Naive thymus-derived CD8-positive, alpha-beta T cell (primary cell): ENCODE data around the gene CLIC2. TPM values are rescaled to one million over a fixed set of nuclear protein-coding genes. Genes with fewer than 3 reads are reported as not detected.
"Not testable (repeated sequence)": the region's sequence is repeated elsewhere in the genome, so short reads cannot be mapped to it uniquely, and the experiment has no call there.

Experiments used
- ATAC-seq, 2 donors: fragments of 150-1000 bp; cut with Tn5 transposase in 1 of 2; sonication (Bioruptor Pico), chemical (Tn5 transposase) in 1 of 2; 1 replicate in 1 of 2; 2 replicates in 1 of 2; pipeline ENCODE4 v1.10.0; 2021; ENCODE audit warnings: mild to moderate bottlenecking in 2 of 2, moderate library complexity in 2 of 2
- POLR2A ChIA-PET: fragments of 350-600 bp; sonication (Branson Sonifier 250); formaldehyde crosslinking; loops from one replicate; lab custom pipeline; 2021; ENCODE audit warnings: antibody characterized with exemption; lab: Charles Lee
- DNase-seq, 10 donors: peaks; one replicate each; pipeline versions ENCODE4 v3.0.0 to v3.0.0-alpha.2; 2020 to 2022
- H3K27ac Mint-ChIP-seq, 10 donors: one replicate each; pipeline ENCODE4 v1.8.0; 2020 to 2022; ENCODE audit warnings: mild to moderate bottlenecking in 10 of 10, mixed read lengths in 10 of 10, moderate library complexity in 4 of 10, inconsistent platforms in 1 of 10
- H3K27me3 Mint-ChIP-seq, 5 donors: one replicate each; pipeline ENCODE4 v1.8.0; 2021 to 2022; ENCODE audit warnings: mixed read lengths in 5 of 5
- H3K36me3 Mint-ChIP-seq, 3 donors: one replicate each; pipeline ENCODE4 v1.8.0; 2020 to 2022; ENCODE audit warnings: mixed read lengths in 3 of 3, mild to moderate bottlenecking in 2 of 3, inconsistent platforms in 1 of 3
- H3K4me1 Mint-ChIP-seq, 4 donors: one replicate each; pipeline ENCODE4 v1.8.0; 2021 to 2022; ENCODE audit warnings: mixed read lengths in 4 of 4
- H3K4me3 Mint-ChIP-seq, 10 donors: one replicate each; pipeline ENCODE4 v1.8.0; 2020 to 2022; ENCODE audit warnings: mild to moderate bottlenecking in 10 of 10, mixed read lengths in 10 of 10, moderate library complexity in 6 of 10, inconsistent platforms in 1 of 10
- H3K9me3 Mint-ChIP-seq, 9 donors: one replicate each; pipeline ENCODE4 v1.8.0; 2020 to 2022; ENCODE audit warnings: mixed read lengths in 9 of 9, mild to moderate bottlenecking in 3 of 9, inconsistent platforms in 1 of 9, moderate library complexity in 1 of 9
- polyA plus RNA-seq, 3 donors: library from polyadenylated mRNA; unstranded; fragments of 300-500 nt; fragmentation: Illumina TruSeq; gene quantifications; one replicate each; pipeline ENCODE4 v1.2.3, GENCODE V29; 2021
- total RNA-seq, 8 experiments: library from RNA in 2 of 8; stranded (reverse) in 2 of 8; gene quantifications; one replicate each; pipeline ENCODE4 v1.2.3 and lab custom pipeline; 2021 to 2026

The CLIC2 gene
- total and polyA plus RNA-seq, 5 experiments from 2014 or later = 0.21 to 1.4 (median 0.53) TPM; not detected in 1

DNA sequence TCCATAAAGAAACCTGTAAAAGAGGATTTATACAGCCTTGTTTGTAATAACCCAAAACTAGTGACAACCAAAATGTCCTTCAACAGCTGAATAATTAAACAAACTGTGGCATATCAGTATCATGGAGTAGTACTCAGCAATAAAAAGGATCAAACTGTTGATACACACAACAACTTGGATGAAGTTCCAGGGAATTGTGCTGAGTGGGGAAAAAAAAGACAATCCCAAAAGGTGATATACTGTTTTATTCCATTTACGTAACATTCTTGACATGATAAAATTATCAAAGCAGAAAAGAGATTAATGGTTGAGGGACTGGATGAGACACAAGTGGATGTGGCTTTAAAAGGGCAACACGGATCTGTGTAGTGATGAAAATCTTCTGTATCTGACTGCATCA is 7.8 kb downstream of the CLIC2 start:
- POLR2A ChIA-PET = no interaction called here
- H3K27ac Mint-ChIP-seq = no peak overlapping the region
- H3K4me1 Mint-ChIP-seq = no peaks in the 10 kb centered on the region
- H3K9me3 Mint-ChIP-seq = peaks cover 0 to 13% (median 2%) of the 10 kb centered on the region in 9 donors
- no peak overlapping the region for H3K4me3 Mint-ChIP-seq
- H3K27me3 Mint-ChIP-seq = peaks cover 0 to 9% (median 4%) of the 10 kb centered on the region in 5 donors
- DNase-seq (no peak), ATAC-seq (no peak)
- H3K36me3 Mint-ChIP-seq = peaks cover 0 to 6% (median 0%) of the 10 kb centered on the region in 3 donors

DNA sequence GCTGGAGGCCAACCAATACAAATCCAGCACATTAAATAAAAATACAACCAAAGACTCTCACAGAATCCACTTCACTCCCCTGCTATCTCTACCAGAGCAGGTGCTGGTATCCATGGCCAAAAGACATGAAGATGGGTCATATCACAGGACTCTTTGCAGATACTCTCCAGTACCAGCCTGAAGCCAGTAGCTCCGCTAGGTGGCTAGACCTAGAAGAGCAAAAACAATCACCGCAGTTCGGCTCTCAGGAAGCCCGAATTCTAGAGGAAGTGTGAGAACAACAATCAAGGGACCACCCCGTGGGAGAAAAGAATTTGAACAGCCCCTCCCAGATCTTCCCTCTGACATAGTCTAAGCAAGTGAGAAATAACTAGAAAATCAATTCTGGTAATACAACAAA is 20.2 kb downstream of the CLIC2 start:
- Mint-ChIP-seq H3K36me3 (peaks cover 3 to 6% (median 5%) of the 10 kb centered on the region in 3 donors), H3K4me3 (no peak overlapping the region), H3K4me1 (peaks cover 0 to 2% (median 0%) of the 10 kb centered on the region in 4 donors), H3K27me3 (peaks cover 0 to 4% (median 0%) of the 10 kb centered on the region in 5 donors), H3K27ac (no peak overlapping the region), H3K9me3 (peaks cover 0 to 21% (median 3%) of the 10 kb centered on the region in 9 donors)
- POLR2A ChIA-PET = no interaction called here
- DNase-seq (no peak), ATAC-seq (no peak)

DNA sequence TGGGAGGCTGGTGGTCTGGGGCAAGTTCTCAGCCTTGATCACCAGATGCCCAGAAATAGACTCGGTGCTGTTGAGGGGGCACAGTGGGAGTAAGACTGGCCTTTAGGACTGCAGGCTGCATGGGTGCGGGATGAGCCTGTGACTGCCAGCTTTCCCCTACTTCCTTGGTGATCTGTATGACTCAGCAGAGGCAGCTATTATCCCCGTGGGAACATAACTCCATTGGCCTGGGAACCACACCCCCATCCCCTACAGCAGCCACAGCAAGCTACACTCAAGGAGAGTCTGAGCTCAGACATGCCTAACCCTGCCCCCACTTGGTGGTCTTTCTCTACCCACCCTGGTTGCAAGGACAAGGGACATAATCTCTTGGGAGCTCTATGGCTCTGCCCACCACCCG is 20.6 kb downstream of the CLIC2 start:
- Mint-ChIP-seq H3K4me1 (peaks cover 0 to 2% (median 0%) of the 10 kb centered on the region in 4 donors), H3K36me3 (peaks cover 3 to 6% (median 5%) of the 10 kb centered on the region in 3 donors), H3K27me3 (peaks cover 0 to 4% (median 0%) of the 10 kb centered on the region in 5 donors), H3K27ac (no peak overlapping the region), H3K4me3 (no peak overlapping the region), H3K9me3 (peaks cover 0 to 21% (median 3%) of the 10 kb centered on the region in 9 donors)
- POLR2A ChIA-PET = no interaction called here
- DNase-seq = no peak
- ATAC-seq = no peak

DNA sequence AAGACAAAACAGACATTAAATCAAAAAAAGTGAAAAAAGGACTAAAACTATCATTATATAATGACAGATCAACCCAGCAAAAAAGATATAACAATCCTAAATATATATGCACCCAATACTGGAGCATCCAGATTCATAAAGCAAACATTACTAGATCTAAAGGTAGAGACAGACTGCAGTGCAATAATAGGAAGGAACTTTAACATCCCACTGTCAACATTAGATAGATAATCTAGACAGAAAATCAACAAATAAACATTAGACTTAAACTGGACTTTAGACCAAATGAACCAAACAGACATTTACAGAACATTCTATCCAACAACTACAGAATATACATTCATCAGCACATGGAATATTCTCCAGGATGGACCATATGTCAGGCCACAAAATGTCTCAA is 40.6 kb downstream of the CLIC2 start:
- Mint-ChIP-seq H3K9me3 (no peaks in the 10 kb centered on the region), H3K4me1 (no peaks in the 10 kb centered on the region), H3K27me3 (no peaks in the 10 kb centered on the region), H3K4me3 (no peak overlapping the region), H3K27ac (no peak overlapping the region), H3K36me3 (peaks cover 0 to 3% (median 0%) of the 10 kb centered on the region in 3 donors)
- ATAC-seq = no peak
- POLR2A ChIA-PET = no interaction called here
- DNase-seq = no peak

DNA sequence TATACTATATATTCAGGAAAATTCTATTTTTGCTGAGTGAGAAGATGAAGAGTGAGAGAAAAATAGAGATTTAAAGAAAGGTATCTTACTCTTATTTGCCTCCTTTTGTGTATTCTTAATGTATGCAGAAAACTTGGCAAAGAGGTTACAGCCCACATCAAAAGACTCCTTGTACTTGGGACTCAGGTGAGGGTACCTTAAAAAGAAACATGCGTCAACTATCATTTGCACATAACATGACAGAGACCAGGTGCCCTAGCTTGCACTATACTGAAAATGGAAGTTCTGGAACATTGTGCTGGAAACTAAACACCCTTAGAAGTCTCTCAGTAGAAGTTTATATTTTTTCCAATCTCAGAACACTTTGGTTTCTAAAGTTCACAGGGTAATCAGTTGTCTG is 54.5 kb downstream of the CLIC2 start:
- Mint-ChIP-seq H3K27ac (no peak overlapping the region), H3K36me3 (no peaks in the 10 kb centered on the region), H3K4me1 (peaks cover 0 to 12% (median 5%) of the 10 kb centered on the region in 4 donors), H3K27me3 (no peaks in the 10 kb centered on the region), H3K9me3 (no peaks in the 10 kb centered on the region), H3K4me3 (no peak overlapping the region)
- peak in 2 of 10 donors; percentile 16 to 24 for DNase-seq
- peak; percentile 35 to 65 for ATAC-seq
- POLR2A ChIA-PET = no interaction called here

DNA sequence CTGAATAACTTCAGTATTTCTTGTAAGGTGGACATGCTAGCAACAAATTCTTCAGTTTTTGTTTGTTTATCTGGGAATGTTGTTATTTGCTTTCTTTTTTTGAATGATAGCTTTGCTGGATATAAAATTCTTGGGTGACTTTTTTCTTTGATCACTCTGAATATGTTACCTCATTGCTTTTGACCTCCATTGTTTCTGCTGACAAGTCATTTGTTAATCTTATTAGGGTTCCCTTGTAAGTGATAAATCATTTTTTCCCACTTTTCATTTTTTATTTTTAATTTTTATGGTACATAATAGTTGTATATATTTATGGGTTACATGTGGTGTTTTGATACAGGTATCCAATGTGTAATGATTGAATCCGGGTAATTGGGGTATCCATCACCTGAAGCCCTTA is 63.4 kb downstream of the CLIC2 start:
- no peak for DNase-seq
- Mint-ChIP-seq H3K4me3 (no peak overlapping the region), H3K4me1 (no peaks in the 10 kb centered on the region), H3K9me3 (peaks cover 0 to 12% (median 3%) of the 10 kb centered on the region in 9 donors), H3K36me3 (peaks cover 0 to 3% (median 0%) of the 10 kb centered on the region in 3 donors), H3K27me3 (no peaks in the 10 kb centered on the region), H3K27ac (no peak overlapping the region)
- no peak for ATAC-seq
- POLR2A ChIA-PET = no interaction called here

DNA sequence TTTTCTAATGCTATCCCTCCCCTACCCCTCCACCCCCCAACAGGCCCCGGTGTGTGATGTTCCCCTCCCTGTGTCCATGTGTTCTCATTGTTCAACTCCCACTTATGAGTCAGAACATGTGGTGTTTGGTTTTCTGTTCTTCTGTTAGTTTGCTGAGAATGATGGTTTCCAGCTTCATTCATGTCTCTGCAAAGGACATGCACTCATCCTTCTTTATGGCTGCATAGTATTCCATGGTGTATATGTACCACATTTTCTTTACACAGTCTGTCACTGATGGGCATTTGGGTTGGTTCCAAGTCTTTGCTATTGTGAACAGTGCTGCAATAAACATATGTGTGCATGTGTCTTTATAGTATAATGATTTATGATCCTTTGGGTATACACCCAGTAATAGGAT is 66.4 kb downstream of the CLIC2 start:
- H3K36me3 Mint-ChIP-seq, DNase-seq, ATAC-seq, H3K4me1 Mint-ChIP-seq, H3K4me3 Mint-ChIP-seq, POLR2A ChIA-PET, H3K27me3 Mint-ChIP-seq: not testable (repeated sequence)
- H3K27ac Mint-ChIP-seq = peak overlapping the region in 3 of 10 donors; percentile 31 to 68 (median 36)
- peaks cover 0 to 12% (median 3%) of the 10 kb centered on the region in 9 donors for H3K9me3 Mint-ChIP-seq

DNA sequence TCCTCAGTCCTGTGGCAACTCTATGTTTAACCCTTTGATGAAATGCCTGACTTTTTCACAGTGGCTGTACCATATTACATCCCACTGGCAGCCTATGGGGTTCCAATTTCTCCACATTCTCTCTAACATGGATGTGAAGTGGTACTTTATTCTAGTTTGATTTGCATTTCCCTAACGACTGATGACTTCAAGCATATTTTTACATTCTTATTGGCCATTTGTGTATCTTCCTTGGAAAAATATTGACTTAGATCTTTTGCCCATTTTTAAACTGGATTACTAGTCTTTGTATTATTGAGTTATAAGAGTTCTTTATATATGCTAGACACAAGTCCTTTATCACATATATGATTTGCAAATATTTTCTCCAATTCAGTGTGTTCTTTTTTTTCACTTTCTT is 68.0 kb downstream of the CLIC2 start:
- peaks cover 0 to 1% (median 0%) of the 10 kb centered on the region in 3 donors for H3K36me3 Mint-ChIP-seq
- ATAC-seq (no peak), DNase-seq (no peak)
- POLR2A ChIA-PET = no interaction called here
- peaks cover 0 to 20% (median 11%) of the 10 kb centered on the region in 4 donors for H3K4me1 Mint-ChIP-seq
- H3K4me3 Mint-ChIP-seq = no peak overlapping the region
- peaks cover 0 to 11% (median 2%) of the 10 kb centered on the region in 9 donors for H3K9me3 Mint-ChIP-seq
- H3K27ac Mint-ChIP-seq = peak overlapping the region in 3 of 10 donors; percentile 27 to 66 (median 58)
- H3K27me3 Mint-ChIP-seq = no peaks in the 10 kb centered on the region

DNA sequence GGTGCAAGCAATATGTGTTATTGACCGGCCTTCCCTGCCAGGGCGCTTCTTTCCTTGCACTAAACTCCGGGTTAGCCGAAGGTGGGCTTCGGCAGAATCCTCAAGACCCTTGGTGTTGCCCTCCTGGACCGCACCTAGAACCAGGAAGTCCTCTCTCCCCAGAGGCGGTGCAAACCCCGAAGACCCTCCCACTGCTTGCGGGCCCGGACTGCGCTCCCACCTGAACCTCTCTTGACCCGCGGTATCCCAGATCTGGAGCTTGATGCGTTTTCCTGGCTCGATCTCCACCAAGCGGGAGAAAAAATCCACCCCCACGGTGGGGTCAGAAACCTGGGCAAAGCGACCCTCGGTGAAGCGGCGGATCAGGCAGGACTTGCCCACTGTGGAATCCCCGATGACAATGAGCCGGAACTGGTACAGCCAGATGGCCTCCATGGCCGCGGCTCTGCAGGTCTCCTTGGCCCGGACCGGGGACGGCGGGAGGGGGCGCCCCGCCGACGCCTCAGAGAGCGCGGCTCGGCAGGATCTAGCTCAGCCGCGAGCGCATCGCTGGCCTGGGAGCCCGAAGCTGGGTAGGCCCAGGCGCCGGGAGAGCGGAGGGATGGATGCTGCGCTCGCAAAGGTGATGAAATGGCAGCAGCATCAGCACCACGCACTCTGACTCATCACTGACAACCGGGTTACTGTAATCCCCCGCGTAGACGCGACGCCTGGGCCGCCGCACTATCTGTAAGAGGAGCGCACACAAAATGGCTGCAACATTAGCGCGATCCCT is 70.4 kb downstream of the CLIC2 start, which contains the start of gene RAB39B:
Gene RAB39B, minus strand, starts transcription at position 638 of the 775 bp plus-strand sequence. Its CDS starts 203 bp downstream, at position 435.
- H3K4me1 Mint-ChIP-seq = peaks cover 5 to 29% (median 23%) of the 10 kb centered on the region in 4 donors
- peaks cover 0 to 3% (median 0%) of the 10 kb centered on the region in 9 donors for H3K9me3 Mint-ChIP-seq
- POLR2A ChIA-PET = interaction anchor here (1.0 to 1.1 kb wide), 2 partner anchors 47 to 76 kb away, joined by 4 to 7 read pairs; partner anchors contain the start of gene VBP1
- H3K27me3 Mint-ChIP-seq = no peaks in the 10 kb centered on the region
- H3K4me3 Mint-ChIP-seq = peak within 1 kb of the TSS; percentile 73 to 90 (median 76)
- ATAC-seq = peak; percentile 91
- peak; percentile 44 to 82 (median 62) for DNase-seq
- peak within 1 kb of the TSS; percentile 60 to 99 (median 90) for H3K27ac Mint-ChIP-seq
- H3K36me3 Mint-ChIP-seq = peaks cover 0 to 12% (median 4%) of the 10 kb centered on the region in 3 donors

DNA sequence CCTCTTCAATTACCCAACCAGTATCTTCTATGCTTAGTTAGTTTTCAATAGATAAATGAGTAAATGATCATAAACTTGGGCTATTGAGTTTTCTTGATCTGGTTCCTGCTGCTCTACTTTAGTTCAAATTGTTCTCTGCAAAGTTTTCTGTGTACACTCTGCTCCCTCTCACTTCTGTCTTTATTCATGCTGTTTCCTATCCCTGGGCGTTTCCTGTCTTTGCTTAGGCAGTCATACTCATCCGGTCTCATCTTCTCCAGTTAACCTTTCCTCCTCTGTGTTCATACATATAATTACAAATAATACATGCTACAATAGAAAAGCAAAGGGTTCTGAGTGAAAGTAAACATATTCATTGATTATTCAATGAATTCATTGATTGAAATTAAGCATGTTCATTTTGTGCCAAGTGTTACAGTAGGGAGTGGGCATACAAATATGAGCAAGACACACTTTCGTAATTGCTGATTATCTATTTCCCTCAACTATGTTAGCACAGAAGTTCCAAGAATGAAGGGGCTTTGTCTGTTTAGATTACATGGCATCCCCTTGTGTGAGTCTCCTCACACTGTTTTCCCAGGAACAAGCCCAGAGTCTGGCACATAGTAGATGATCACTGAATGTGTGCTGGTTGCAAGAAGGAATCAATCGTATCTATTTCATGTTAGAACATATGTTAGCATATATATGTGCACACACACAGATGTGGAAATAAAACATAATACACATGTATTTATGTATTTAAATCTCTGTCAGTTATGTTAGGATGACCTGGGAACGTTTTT is 71.3 kb downstream of the CLIC2 start:
- peaks cover 0 to 16% (median 4%) of the 10 kb centered on the region in 3 donors for H3K36me3 Mint-ChIP-seq
- peak; percentile 35 to 55 for ATAC-seq
- peak in 4 of 10 donors; percentile 4 to 37 (median 24) for DNase-seq
- H3K4me3 Mint-ChIP-seq = peak overlapping the region; percentile 73 to 90 (median 76)
- H3K4me1 Mint-ChIP-seq = peaks cover 5 to 29% (median 23%) of the 10 kb centered on the region in 4 donors
- POLR2A ChIA-PET = interaction anchor here (1.0 to 1.1 kb wide), 2 partner anchors 47 to 75 kb away, joined by 4 to 7 read pairs; partner anchors contain the start of gene VBP1
- H3K27me3 Mint-ChIP-seq = no peaks in the 10 kb centered on the region
- peaks cover 0 to 2% (median 0%) of the 10 kb centered on the region in 9 donors for H3K9me3 Mint-ChIP-seq
- peak overlapping the region; percentile 19 to 99 (median 81) for H3K27ac Mint-ChIP-seq

DNA sequence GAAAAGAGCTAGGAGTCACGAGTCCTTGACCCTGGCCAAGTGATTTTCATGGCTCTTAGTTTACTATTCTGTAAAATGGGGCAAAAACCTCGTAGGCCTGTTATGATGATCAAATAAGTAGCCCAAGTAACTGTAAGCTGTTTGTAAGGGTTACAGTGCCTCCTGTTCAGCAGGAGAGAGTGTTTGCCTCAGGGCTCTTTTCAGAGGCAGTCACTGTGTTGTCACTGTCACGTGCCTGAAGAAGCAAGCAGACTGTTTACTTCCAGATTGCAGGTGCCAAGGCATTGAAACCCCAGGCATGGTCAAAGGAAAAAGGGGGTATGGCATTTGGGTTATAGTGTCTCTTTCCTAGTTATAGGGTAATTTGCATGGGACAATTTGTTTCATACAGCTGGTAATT is 74.7 kb downstream of the CLIC2 start:
- DNase-seq = no peak
- no peak overlapping the region for H3K4me3 Mint-ChIP-seq
- peaks cover 8 to 38% (median 29%) of the 10 kb centered on the region in 4 donors for H3K4me1 Mint-ChIP-seq
- H3K27me3 Mint-ChIP-seq = no peaks in the 10 kb centered on the region
- peak overlapping the region in 1 of 10 donors; percentile 40 for H3K27ac Mint-ChIP-seq
- H3K36me3 Mint-ChIP-seq = peaks cover 2 to 19% (median 4%) of the 10 kb centered on the region in 3 donors
- H3K9me3 Mint-ChIP-seq = no peaks in the 10 kb centered on the region
- ATAC-seq = no peak
- POLR2A ChIA-PET = no interaction called here

DNA sequence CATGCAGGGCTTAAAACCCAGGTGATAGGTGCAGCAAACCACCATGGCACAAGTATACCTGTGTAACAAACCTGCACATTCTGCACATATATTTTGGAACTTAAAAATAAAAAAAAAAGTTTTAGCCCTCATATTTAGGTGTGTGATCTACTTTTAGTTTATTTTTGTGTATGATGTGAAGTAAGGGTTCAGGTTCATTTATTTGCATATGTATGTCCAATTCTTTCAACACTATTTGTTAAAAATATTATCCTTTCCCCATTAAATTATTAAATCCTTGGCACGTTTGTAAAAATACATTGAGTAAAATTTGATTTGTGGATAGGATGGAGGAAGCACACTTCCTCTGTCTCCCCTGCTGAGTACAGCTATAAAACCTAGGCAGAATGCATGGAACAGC is 83.0 kb downstream of the CLIC2 start:
- H3K27me3 Mint-ChIP-seq = no peaks in the 10 kb centered on the region
- no peak for DNase-seq
- peaks cover 1 to 14% (median 2%) of the 10 kb centered on the region in 4 donors for H3K4me1 Mint-ChIP-seq
- H3K27ac Mint-ChIP-seq = no peak overlapping the region
- POLR2A ChIA-PET = no interaction called here
- no peaks in the 10 kb centered on the region for H3K9me3 Mint-ChIP-seq
- H3K36me3 Mint-ChIP-seq = peaks cover 0 to 4% (median 0%) of the 10 kb centered on the region in 3 donors
- no peak for ATAC-seq
- H3K4me3 Mint-ChIP-seq = no peak overlapping the region
